SIG-M5 treated with dmso at 0.1 percent for 504 hours (cell line): ENCODE measurements around the gene ZHX3.
"Not testable (repeated sequence)": the region's sequence is repeated elsewhere in the genome, so short reads cannot be mapped to it uniquely, and the experiment has no call there.

Experiments
- DNase-seq: peaks from one replicate; lab custom pipeline; 2025; ENCODE audit not compliant: unreplicated experiment; lab: John Stamatoyannopoulos, UW

ZHX3 gene

DNA sequence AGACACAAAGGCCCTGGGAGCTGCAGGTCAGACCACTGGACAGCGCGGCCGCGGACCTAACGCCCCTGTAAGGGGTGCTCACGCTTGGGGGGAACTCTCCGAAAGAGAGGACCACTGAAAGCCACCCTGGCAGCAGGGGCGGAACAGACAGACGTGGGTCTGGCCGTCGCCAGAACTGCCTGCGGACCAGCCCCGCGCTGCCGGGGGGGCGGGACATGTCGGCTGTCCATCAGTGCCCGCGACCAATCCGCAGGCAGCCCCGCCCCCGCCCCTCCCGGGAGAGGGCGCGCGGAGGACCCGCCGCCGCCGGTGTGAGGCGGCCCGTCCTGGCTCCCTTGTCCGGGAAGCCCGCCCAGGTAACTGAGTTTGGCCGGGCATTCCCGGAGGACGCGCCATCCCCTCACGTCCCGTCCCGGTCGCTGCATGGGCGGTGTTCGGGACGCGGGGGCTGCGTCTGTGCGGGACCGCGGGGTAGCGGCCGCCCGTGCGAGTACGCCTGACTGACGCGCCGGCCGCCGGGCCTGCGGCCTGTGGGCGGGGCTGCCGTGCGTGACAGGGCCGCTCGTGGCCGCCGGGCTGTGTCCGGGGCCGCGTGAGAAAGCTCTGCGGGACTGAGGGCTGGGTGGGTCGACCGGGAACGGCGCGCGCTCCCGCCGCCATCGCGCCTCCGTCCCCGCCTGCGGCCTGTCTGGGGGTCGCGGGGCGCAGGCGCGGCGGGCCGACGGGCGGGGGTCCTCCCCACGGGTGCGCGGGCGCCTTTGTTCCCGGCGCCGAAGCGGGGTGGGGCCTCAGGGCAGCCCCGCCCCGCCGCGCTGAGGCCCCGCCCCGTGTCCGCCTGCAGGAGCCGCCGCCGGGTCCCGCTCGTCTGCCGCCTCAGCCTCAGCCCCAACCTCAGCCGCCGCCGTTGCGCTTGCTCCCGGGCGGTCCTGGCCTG is 180.6 kb downstream of the ZHX3 start, which contains the start of gene PLCG1:
TSS of gene PLCG1 (plus strand) at position 864 of the 934 bp plus-strand sequence. CDS start 99 bp downstream, outside the sequence.
- DNase-seq: peak; percentile 72

DNA sequence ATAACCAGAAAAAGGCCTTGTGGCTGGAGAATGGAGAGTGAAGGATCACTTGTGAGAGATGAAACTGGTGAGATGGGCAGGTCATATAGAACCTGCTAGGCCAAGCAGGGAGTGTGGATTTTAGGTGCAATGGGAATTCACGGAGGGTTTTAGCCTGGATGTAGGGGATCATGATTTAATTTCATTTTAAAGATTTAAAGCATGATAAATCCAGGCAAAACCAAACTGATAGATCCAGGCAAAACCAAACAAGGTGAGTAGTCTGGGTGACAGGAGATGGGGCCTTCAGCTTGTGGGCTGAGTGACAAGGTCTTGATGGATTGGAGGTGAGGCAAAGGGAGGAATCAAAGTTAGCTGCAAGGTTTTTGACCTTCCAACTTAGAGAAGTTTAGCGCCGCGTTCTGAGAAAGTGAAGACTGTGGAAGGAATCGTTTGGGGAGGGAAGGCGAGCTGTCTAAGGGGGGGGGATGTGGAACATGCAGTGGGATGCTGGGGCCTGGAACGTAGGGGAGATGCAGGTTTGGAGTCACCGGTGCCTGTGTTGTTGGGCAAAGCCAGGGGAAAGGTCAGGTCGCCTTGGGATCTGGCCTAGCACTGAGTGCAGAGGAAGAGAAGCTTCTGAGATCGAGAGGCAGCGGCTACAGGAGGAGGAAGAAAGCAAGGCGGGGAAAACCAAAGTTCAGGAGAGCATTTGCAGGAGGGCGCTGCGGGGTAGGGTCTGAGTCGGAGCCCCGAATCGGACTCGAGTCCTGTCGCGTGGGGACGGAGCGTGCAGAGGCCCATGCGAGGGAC is 181.4 kb downstream of the ZHX3 start:
- no peak for DNase-seq

DNA sequence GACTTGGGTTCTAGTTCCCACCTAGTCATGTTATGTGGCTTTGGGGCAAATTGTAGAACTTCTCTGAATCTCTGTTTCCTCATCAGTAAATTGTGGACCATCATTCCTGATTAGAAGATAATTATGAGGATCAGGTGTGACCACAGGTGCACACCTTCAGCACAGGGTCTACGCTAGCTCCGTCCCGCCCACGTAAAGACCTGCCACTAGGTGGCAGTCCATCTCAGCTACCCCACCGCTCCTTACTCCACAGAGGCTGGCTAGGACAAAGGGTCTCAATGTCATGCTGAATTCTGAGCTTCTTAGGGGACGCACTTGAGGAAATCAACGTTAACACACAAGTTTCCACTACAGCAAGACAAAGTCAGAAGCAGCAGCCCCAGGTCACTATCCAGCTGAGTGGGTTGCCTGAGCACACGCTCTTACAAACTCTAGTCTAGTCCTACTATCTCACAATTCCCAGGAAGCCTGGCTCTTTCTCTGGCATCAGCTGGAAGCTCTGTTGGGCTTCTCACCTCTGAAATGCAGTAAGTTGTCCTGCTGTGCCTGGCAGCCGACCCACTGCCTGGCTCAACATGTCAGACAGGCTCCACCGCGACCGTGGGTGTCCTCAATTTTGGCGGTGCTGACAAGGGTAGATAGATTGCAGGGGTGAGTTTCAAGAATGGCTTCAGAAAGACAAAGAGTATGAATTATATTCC is 182.2 kb downstream of the ZHX3 start:
- DNase-seq: peak; percentile 62

DNA sequence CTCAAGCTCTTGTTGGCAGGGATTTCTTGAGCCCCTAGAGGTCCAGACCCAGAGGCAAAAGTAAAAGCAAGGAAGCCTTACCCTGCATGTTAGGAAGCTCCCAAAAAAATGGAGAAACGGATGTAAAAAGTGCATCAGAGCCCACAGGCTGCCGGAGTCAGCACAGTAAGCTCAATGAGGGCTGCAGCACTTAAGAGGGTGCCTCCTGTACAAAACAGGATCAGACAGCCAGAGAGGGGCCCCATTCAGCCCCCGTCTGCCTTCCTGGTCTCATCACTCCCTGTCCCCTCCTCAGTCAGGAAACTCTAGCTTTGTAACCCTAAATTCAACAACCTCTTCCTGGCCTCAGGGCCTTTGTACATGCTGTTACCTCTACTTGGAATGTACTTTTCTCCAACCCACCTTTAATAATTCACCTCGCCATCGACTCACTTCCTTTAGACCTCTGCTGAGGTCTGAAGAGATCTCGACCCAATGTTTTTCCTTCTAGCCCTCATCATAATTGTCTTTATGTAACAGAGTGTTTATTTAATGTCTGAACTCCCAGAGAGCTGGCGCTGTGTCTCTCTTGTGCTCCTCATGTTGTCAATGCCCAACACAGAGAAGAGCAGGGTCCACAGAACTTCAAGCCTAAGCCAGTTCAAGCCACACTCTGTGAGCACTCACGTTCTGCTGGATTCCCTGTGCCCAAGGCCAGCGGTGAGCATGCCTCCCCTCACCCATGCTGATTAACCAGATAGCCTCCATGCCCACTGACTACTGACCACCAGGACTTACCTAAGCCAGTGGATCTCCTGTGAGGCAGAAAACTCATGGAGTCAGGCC is 183.0 kb downstream of the ZHX3 start:
- no peak for DNase-seq

DNA sequence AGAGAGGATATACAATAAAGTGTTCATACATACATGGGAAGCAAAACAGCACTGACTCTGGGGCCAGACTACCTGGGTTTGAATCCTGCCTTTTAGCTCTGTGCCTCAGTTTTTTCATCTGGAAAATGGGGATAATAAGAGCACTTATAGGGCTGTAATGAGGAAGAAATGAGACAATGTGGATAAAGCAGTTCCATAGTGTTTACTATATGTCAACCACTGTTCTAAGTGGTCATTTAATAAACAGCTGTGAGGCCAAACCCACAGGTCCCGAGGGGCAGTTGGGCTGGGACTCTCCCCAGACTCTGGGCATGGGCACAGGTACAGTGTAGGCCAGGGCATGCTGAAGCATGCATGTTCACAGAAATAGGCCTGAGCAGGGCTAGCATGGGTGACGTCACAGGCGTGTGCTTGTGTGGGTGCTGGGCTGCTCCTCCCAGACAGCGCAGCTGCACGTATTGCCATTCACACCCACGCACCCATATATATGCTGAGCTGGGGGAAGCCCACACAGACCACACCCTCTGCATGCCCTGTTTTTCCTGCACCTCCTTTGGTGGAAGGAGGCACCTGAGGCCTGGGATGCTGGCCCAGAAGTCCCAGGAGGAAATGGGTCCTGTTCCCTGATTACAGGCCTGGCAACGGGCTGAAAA is 183.7 kb downstream of the ZHX3 start:
- no peak for DNase-seq

DNA sequence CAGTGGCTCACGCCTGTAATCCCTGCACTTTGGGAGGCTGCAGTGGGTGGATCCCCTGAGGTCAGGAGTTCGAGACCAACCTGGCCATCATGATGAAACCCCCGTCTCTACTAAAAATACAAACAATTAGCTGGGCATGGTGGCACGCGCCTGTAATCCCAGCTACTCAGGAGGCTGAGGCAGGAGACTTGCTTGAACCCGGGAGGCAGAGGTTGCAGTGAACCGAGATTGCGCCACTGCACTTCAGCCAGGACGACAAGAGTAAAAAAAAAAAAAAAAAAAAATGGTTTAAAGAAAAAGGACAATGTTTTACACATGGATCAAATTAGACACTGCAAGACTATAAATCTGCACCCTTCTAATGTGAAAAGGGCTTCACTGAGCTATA is 185.1 kb downstream of the ZHX3 start:
- not testable (repeated sequence) for DNase-seq

DNA sequence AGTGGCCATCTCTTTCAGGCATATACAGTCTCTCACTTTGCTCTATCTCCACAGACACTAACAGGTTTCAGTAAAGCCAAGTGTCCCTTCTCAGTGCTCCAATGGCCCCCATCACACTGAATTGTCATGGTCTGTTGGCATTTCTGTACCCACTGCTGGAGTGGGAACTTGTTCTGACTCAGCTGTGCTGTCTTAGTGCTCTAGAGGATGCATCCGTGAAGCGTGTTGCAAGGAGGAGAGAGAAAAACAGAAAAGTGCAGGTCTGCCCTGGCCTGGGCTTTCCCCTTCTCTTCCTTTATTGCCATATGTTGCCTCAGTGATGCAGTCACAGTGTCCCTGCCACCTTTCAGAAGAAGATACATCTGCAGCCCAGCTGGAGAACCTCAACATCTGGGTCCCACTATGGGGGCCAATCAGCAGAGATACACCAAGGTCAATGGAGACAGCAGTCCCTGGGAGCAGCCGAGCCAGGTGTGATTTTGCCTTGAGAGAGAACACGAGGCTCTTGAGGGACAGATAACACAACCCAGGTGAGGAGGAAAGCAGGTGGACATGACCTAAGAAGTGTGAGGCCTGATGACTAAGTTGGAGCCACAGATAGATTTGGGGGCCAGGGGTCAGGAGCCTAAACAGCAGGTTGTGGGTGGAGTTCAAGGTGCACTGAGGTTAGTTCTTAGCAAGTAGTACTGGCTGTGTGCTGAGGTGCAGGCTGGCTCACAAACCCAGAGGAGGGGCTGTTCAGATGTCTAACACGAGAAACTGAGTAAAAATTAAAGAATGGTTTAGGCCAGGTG is 185.7 kb downstream of the ZHX3 start:
- no peak for DNase-seq
